ENCODE data around the gene CCDC197. TPM values are rescaled to one million over a fixed set of nuclear protein-coding genes. Genes with fewer than 3 reads are reported as not detected.

The CCDC197 gene
- not detected for total RNA-seq
- total RNA-seq = 0 reads per million in 2 donors

DNA sequence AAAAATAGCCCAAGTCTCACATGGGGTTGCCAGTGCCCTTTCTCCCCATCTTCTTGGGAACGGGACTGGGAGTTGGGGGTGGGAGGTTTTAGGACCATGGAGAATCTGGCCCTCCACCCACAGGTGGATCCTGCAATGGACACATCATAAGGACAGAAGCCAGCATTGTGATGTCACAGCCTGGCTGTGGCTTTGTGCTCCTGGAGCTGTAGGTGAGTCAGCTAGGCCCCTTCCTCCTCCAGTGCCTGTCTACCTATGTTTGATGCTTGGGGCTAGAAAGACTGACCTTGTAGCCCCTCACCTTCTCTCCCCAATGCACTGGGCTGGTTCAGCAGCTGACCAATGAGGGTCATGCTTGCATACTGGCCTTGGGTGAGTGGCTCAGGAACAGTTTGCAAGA is at the start of gene CCDC197:
TSS of gene CCDC197 (plus strand) at position 220 of the 400 bp plus-strand sequence. CDS start 831 bp downstream, outside the sequence.
- Mint-ChIP-seq H3K36me3 (ENCODE audit: low read depth) (no peaks in the 10 kb centered on the region), H3K27me3 (no peaks in the 10 kb centered on the region), H3K4me3 (no peak within 1 kb of the TSS), H3K27ac (no peak within 1 kb of the TSS), H3K4me1 (peaks cover 9% of the 10 kb centered on the region)
- DNase-seq (no peak), ATAC-seq (no peak)
- no peaks in the 10 kb centered on the region for H3K9me3 ChIP-seq (ENCODE audit: control insufficient read depth, low read length, poor library complexity, severe bottlenecking)

DNA sequence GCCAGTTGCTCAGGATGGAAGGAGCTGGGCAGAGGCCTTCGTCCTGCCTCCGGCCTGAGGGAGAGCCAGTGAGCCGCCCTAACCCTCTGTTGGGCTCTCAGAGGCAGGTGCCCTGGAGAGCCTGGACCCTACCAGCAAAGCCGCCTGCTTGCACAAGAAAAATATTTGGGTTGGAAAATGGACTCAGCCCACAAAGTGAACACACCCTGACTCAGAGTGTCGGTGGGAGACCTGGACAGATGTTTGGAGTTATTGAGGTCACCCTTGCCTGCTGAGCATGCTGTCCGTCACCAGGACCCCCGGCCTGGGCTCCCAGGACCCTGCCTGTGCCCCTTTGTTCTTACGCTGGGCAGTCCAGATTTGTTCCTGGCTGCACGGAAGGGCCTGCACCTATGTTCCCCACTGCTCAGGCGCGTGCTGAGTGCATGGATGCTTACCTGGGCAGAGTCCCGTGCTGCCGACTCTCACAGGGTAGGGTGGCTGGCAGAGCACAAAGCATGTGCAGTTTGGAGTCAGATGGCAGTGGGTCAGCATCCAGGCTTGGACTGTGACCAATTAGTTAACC is 47.5 kb upstream of the CCDC197 start:
- H3K27me3 Mint-ChIP-seq = no peaks in the 10 kb centered on the region
- peaks cover 10% of the 10 kb centered on the region for H3K4me1 Mint-ChIP-seq
- no peaks in the 10 kb centered on the region for H3K9me3 ChIP-seq (ENCODE audit: control insufficient read depth, low read length, poor library complexity, severe bottlenecking)
- ATAC-seq (no peak), DNase-seq (no peak)
- H3K27ac Mint-ChIP-seq = no peak overlapping the region
- no peaks in the 10 kb centered on the region for H3K36me3 Mint-ChIP-seq (ENCODE audit: low read depth)
- no peak overlapping the region for H3K4me3 Mint-ChIP-seq

DNA sequence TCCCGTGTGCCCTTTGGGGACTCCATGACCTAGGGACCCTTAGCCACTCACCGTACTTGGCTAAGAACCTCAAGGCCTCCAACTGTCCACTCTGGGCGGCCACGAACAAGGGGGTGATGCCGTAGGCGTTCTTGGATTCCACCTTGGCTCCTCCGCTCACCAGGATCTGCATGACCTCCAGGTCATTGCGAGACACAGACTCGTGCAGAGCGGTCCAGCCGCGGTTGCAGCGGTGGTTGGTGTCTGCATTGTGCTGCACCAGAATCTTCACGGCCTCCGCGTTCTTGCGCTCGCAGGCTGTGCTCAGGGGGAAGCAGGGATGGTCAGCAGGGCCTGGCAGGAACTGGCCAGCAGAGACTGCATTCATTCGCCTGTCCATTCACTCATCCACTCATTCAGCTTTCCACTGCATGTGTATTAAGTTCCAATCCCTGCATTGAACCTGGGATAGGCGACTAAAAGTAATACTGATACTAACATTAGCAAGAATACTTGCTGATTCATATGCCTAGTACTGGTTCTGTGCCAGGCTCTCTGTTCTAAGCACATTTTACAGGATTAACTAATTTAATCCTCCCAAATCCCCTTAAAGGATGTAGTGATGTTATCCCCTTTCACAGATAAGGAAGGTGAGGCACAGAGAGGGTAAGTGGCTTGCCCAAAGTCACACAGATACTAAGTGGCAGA is 46.0 kb upstream of the CCDC197 start:
- Mint-ChIP-seq H3K36me3 (ENCODE audit: low read depth) (no peaks in the 10 kb centered on the region), H3K4me1 (peaks cover 25% of the 10 kb centered on the region), H3K27ac (peak overlapping the region; percentile 9)

DNA sequence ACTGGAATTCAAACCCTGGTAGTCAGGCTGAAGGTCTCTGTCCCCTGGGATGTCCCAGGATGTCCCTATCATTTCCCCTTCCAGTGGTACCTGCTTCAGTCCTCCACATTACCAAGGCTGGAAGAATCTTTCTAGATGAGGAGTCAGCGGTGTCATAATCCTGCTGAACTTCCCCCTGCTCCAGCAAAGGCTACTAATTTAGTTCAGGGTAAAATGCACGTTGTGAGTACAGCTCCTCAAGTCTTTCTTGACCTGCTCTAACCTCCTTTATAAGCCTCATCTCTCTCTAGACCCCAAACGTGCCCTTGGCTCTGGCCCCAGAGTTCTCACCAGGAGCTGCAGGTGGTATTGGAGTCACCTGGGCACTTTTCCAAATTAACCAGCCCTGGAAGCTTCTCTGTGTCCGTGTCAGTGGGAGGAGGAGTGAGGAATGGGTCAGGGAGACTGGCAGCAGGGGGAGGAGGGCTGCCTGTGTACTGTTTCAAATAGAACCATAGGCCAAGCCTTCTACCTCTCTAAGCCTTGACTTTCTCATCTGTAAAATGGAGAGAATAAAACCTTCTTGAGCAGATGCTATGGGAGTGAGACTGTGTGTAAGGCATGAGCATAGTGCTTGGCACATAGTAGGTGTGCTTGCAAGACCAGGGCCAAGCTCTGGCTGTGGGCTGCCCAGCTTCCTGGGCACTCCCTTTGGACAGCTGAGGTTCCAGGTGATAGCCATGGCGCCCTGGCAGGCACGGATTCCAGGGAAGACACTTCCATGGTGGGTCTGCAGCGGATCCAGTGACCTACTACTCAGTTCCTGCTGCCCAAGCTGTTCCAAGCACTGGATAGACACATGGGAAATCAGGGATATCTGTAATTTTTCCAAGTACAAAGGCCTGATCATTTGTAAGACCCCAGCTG is 45.2 kb upstream of the CCDC197 start:
- Mint-ChIP-seq H3K27ac (peak overlapping the region; percentile 62), H3K4me1 (peaks cover 32% of the 10 kb centered on the region), H3K36me3 (ENCODE audit: low read depth) (no peaks in the 10 kb centered on the region), H3K27me3 (no peaks in the 10 kb centered on the region), H3K4me3 (no peak overlapping the region)
- no peaks in the 10 kb centered on the region for H3K9me3 ChIP-seq (ENCODE audit: control insufficient read depth, low read length, poor library complexity, severe bottlenecking)
- DNase-seq (no peak), ATAC-seq (no peak)

More for the DNA sequence above, 46.0 kb upstream of the CCDC197 start:
- ATAC-seq (no peak), DNase-seq (no peak)
- Mint-ChIP-seq H3K27me3 (no peaks in the 10 kb centered on the region), H3K4me3 (no peak overlapping the region)
- no peaks in the 10 kb centered on the region for H3K9me3 ChIP-seq (ENCODE audit: control insufficient read depth, low read length, poor library complexity, severe bottlenecking)

DNA sequence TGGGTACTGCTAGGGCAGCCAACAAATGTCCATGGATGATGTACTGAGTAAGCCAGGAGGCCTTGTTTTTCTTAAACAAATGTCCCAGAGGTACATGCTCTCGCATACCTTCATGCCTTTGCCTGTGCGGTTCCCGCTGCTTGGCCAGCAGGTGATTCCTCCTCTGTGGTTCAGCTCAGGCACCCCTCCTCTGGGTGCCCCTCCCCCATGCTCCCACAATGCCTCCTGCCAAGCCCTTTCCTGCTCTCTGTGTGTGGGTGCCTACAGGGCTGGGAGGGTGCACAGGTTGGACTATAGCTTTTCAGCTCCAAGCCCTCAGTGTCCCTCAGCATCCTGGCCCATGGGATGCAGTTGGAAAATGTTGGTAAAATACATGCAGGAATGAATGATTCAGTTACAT is 44.3 kb upstream of the CCDC197 start:
- Mint-ChIP-seq H3K4me3 (no peak overlapping the region), H3K4me1 (peaks cover 39% of the 10 kb centered on the region), H3K27ac (peak overlapping the region; percentile 32)

DNA sequence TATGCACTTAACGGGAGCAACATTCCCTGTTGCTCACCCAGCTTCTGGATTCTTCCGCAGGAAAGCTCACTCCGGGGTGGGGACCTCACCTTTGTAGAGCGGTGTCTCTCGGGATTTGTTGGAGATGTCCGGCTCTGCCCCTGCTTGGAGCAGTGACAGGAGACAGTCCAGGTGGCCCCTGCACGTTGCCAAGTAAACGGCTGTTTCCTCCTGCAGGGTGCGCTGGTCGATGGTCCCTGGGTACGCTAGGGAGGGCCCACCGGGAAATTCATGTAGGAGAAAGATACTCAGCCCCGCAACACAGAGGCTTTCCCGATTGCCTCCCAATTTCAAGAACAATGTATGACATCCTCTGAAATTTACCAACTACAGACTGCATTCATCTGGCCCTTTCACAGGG is 43.8 kb upstream of the CCDC197 start:
- no peak overlapping the region for H3K4me3 Mint-ChIP-seq
- H3K4me1 Mint-ChIP-seq = peaks cover 43% of the 10 kb centered on the region
- peak overlapping the region; percentile 32 for H3K27ac Mint-ChIP-seq
- no peaks in the 10 kb centered on the region for H3K9me3 ChIP-seq (ENCODE audit: control insufficient read depth, low read length, poor library complexity, severe bottlenecking)
- no peak for DNase-seq
- H3K36me3 Mint-ChIP-seq (ENCODE audit: low read depth) = no peaks in the 10 kb centered on the region
- no peak for ATAC-seq
- no peaks in the 10 kb centered on the region for H3K27me3 Mint-ChIP-seq

More for the DNA sequence above, 44.3 kb upstream of the CCDC197 start:
- DNase-seq (no peak), ATAC-seq (no peak)
- no peaks in the 10 kb centered on the region for H3K36me3 Mint-ChIP-seq (ENCODE audit: low read depth)
- H3K27me3 Mint-ChIP-seq = no peaks in the 10 kb centered on the region
- no peaks in the 10 kb centered on the region for H3K9me3 ChIP-seq (ENCODE audit: control insufficient read depth, low read length, poor library complexity, severe bottlenecking)

DNA sequence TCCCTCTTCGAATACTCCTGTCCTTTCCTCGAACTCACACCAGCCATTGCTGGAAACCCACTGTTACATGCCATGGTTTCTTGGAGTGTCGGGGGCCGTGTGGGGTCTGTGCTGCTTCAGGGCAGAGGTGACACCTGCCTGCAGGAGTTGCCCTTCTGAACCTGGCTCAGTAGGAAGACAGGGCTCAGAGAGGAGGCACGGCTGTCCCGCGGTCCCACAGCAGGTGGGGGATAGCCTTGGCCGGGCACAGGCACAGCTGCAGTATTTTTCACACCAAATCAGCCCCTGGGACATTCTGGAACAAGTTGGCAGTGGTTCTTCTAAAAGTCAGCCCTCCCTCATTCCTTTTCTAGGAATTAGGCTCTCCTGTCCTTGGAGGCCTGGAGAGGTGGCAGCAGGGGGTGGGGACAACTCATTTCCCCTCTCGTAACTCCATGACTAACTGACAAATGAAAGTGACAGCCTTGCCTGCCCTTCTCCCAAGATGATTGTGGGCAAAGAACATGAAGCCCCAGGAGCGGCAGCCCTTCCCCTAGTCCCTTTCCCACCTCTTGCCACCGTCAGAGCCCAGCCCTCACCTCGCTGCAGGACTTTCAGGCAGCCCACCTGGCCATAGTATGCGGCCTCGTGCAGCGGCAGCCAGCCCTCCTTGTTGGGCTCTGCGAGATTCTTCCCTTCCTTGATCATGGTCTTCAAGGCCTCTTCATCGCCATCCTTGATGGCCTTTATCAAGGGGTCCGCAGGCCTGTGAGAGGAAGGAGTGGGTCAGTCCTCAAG is 43.2 kb upstream of the CCDC197 start:
- H3K9me3 ChIP-seq (ENCODE audit: control insufficient read depth, low read length, poor library complexity, severe bottlenecking) = no peaks in the 10 kb centered on the region
- H3K27ac Mint-ChIP-seq = peak overlapping the region; percentile 99
- peak overlapping the region; percentile 89 for H3K4me3 Mint-ChIP-seq
- DNase-seq (no peak), ATAC-seq (no peak)
- H3K36me3 Mint-ChIP-seq (ENCODE audit: low read depth) = no peaks in the 10 kb centered on the region
- H3K27me3 Mint-ChIP-seq = no peaks in the 10 kb centered on the region
- H3K4me1 Mint-ChIP-seq = peaks cover 48% of the 10 kb centered on the region

DNA sequence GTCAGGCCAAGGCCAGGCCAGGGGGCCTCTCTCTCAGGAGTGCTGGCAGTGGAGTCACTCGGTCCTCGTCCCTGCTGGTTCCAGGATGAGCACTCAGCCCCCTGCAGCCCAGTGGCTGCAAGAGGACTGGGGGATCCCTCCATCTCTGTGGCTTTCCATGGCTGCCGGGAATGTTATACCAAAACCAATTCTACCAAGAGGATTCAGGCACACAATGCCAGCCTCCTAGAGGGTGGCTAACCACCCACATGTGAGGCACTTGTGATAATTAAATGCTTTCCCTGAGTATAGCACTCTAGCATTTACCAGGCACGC is 42.6 kb upstream of the CCDC197 start:
- Mint-ChIP-seq H3K36me3 (ENCODE audit: low read depth) (no peaks in the 10 kb centered on the region), H3K27ac (peak overlapping the region; percentile 99)

DNA sequence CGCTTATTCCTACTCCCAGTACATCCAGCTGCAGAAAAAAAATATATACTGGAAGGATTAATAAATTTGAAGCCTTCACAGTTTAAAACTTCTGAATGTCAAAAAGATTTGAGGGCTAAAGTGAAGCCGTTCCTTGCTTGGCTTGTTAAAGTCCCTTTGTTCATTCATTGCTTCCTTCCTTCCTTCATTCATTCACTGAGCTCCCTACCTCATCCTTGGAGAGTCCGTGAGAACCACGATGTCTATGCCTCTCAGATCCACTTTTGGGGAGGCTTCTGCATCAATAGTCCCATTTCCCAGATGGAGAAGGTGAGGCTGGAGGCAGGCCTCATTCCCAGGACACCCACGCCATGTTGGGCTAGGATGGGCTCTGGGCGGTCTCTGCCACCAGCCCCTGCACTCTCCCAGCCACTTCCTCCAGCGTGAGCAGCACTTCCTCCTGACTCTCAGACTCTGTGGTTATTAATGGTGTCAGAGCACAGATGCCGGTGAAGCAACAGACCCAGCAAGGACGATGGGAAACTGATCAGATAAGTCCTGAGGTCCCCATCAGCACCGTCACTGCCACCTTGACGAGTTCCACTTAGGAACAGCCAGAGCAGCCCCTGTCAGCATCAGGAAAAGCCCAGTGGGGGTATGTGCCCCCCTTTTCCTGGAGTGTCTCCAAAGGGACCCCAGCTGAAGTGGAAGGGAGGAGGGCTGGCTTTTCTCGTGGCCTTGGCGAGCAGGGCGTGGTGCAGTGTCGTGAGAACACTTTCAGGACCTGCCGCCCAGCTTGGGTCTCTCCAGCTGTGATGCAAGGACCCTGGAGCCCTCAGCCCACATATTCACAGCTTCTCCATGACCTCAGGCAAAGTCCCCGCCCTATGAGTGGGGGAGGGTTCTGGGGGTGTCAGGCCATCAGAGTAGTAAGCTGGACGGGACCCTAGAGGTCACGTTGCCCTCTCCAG is 41.9 kb upstream of the CCDC197 start:
- Mint-ChIP-seq H3K27ac (peak overlapping the region; percentile 99), H3K4me3 (peak overlapping the region; percentile 89), H3K36me3 (ENCODE audit: low read depth) (no peaks in the 10 kb centered on the region), H3K4me1 (peaks cover 60% of the 10 kb centered on the region), H3K27me3 (no peaks in the 10 kb centered on the region)
- no peaks in the 10 kb centered on the region for H3K9me3 ChIP-seq (ENCODE audit: control insufficient read depth, low read length, poor library complexity, severe bottlenecking)
- peak; percentile 44 for ATAC-seq
- DNase-seq = peak in 2 of 3 donors; percentile 31 to 42

More for the DNA sequence above, 42.6 kb upstream of the CCDC197 start:
- no peak for DNase-seq
- H3K9me3 ChIP-seq (ENCODE audit: control insufficient read depth, low read length, poor library complexity, severe bottlenecking) = no peaks in the 10 kb centered on the region
- Mint-ChIP-seq H3K4me3 (peak overlapping the region; percentile 89), H3K27me3 (no peaks in the 10 kb centered on the region), H3K4me1 (peaks cover 53% of the 10 kb centered on the region)
- no peak for ATAC-seq

DNA sequence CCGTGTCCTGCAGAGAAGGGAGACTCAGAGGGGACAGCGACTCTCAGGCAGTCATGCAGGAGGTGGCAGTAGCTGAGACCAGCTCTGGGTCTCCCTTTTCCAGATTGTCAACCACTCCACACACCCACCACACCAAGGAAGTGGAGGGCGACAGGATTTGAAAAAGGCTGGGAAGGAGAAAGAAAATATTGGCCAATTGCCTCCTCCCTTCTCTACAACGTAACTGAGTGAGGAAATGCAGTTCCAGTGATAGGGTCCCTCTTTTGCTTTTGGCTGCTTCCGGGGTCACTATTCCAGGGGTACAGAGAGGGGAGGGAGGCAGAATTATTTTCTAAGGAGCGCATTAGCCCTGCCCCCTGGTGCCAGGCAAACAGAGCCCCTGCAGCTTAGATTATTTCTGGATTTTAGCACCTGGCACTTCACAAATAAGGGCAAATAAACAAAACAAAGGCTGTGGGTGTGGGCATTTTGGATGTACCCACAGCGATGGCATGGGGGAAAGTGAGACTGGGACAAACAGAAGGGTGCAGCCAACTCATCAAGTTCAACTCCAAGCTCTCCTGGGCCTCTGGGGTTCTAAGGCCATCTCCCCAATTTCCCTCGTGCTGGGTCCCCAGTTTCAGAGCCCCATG is 41.1 kb upstream of the CCDC197 start:
- Mint-ChIP-seq H3K36me3 (ENCODE audit: low read depth) (no peaks in the 10 kb centered on the region), H3K27me3 (no peaks in the 10 kb centered on the region), H3K27ac (peak overlapping the region; percentile 99), H3K4me1 (peaks cover 64% of the 10 kb centered on the region), H3K4me3 (peak overlapping the region; percentile 89)
- no peaks in the 10 kb centered on the region for H3K9me3 ChIP-seq (ENCODE audit: control insufficient read depth, low read length, poor library complexity, severe bottlenecking)
- no peak for ATAC-seq
- DNase-seq = no peak

DNA sequence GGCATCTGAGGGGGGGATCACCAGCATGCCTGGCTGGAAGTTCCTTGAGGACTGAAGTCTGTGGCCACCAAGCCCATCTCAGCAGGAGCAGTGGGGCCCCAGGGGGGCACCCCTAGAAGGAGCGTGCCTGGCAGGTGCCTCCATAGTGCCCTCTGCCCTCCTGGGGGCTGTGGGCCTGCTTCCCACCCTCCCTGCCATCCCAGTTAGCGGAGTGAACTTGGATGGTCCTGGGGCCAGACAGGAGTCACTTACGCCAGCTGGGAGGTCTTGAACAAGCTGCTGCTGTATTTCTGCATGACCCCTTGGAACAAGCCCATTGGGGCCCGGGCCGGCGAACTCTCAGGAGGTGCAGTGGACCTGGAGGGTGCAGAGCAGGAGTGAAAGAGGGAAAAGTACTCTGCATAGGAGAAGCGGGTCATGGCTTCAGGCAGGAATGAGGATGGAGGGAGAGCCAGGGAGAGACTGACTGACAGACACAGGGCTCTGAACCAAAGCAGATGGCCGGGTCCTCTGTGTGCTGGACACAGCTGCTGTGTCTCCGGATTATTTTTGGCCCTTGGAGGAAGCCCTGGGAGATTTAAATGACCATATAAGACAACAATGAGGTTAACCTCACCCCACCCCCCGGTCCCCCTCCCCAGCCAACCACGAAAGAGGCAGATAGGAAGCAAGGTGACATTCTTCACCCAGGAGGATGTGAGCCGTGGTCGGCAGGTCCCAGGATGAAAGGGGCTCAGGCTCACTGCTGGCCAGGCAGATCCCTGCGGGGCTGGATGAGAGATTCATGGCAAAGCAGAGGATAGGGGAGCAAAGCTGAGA is 40.4 kb upstream of the CCDC197 start:
- Mint-ChIP-seq H3K4me1 (peaks cover 70% of the 10 kb centered on the region), H3K27ac (peak overlapping the region; percentile 99), H3K4me3 (peak overlapping the region; percentile 89), H3K36me3 (ENCODE audit: low read depth) (no peaks in the 10 kb centered on the region), H3K27me3 (no peaks in the 10 kb centered on the region)
- H3K9me3 ChIP-seq (ENCODE audit: control insufficient read depth, low read length, poor library complexity, severe bottlenecking) = no peaks in the 10 kb centered on the region
- DNase-seq (no peak), ATAC-seq (no peak)
